D721Med (cell line): Measurements from ENCODE around the gene MARK3.

Experiments used
- DNase-seq: peaks from one replicate; pipeline ENCODE4 v3.0.0; 2011; ENCODE audit warnings: low spot score; ENCODE audit not compliant: insufficient read length
- FAIRE-seq: peaks from 2 replicates; lab custom pipeline; 2011; peaks lifted over from hg19 to GRCh38; lab: Jason Lieb, UNC
- TF ChIP-seq, protein P1 (sequence below): IDR thresholded peaks from 2 replicates; pipeline ENCODE4 v1.5.1; 2012; ENCODE audit warnings: mild to moderate bottlenecking, control low read depth; ENCODE audit not compliant: insufficient read depth; ENCODE audit errors: missing control alignments

MARK3 gene

DNA sequence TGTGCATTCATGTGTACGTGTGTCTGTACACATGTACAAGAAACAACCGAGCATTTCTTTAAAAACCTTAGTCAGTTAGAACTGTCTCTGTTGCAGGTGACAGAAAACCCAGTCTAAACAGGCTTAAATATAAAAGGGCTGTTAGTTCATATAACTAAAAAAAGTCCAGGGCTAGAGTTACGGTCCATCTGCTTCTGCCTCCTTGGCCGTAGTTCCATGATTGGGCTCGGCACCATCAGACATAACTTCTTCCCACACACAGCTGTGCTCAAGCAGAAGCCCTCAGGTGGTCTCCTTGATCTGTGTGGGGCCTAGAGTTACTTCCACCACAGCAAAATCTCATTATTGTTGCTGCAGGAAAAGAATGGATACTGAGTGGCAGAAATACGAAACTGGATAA, 102.9 kb downstream of the MARK3 start:
- DNase-seq (no peak), FAIRE-seq (no peak)
- TF ChIP-seq, protein P1, sequence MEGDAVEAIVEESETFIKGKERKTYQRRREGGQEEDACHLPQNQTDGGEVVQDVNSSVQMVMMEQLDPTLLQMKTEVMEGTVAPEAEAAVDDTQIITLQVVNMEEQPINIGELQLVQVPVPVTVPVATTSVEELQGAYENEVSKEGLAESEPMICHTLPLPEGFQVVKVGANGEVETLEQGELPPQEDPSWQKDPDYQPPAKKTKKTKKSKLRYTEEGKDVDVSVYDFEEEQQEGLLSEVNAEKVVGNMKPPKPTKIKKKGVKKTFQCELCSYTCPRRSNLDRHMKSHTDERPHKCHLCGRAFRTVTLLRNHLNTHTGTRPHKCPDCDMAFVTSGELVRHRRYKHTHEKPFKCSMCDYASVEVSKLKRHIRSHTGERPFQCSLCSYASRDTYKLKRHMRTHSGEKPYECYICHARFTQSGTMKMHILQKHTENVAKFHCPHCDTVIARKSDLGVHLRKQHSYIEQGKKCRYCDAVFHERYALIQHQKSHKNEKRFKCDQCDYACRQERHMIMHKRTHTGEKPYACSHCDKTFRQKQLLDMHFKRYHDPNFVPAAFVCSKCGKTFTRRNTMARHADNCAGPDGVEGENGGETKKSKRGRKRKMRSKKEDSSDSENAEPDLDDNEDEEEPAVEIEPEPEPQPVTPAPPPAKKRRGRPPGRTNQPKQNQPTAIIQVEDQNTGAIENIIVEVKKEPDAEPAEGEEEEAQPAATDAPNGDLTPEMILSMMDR: no peak

DNA sequence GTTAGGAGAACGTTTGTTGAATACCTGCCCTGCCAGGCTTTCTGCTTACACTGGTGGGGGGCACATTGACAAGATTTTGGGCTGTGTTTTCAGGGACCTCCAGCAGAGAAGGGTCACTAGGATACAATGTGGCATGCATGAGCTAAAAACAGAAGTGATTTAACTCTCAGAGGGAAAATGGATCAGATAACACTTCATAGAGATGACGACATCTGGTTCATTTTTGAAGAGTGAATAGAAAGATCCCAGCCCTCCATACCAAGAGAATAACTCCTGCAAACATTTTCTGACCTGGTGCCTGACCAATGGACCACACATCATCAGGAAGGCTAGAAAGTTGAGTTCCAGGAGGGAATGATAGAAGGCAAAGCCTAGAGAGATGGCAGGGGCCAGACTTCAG, 103.7 kb downstream of the MARK3 start:
- TF ChIP-seq, protein P1: no peak
- DNase-seq: no peak
- no peak for FAIRE-seq

DNA sequence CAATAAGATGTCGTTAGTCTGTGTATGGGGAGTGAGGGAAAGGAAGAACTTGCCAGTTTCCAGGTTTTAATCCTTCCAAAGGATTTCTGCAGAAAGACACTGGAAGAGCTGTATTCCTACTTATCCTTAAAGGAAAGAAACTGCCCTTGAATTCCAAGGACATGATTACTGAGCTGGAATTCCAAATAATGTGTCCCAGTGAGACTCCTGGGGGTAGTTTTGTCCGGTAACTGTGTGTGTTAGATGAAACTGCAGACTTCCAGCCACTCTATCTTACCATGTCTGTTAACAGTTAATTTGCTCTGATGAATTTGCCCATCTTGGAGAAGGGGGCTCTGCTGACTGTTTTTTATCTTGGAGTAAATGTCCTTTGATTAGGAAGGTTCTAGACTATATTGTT, 104.4 kb downstream of the MARK3 start:
- TF ChIP-seq, protein P1: no peak

DNA sequence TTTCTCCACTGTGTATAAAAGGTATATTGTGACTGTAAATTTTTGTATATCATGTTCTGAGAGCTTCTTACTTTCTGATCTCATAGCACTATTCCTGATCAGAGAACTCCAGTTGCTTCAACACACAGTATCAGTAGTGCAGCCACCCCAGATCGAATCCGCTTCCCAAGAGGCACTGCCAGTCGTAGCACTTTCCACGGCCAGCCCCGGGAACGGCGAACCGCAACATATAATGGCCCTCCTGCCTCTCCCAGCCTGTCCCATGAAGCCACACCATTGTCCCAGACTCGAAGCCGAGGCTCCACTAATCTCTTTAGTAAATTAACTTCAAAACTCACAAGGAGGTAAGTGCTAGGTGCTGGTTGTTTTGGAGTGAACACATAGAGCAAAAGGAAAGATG, 106.5 kb downstream of the MARK3 start:
- DNase-seq (no peak), FAIRE-seq (no peak)
- TF ChIP-seq, protein P1: no peak

More for the DNA sequence above, 104.4 kb downstream of the MARK3 start:
- DNase-seq: no peak
- FAIRE-seq: no peak

DNA sequence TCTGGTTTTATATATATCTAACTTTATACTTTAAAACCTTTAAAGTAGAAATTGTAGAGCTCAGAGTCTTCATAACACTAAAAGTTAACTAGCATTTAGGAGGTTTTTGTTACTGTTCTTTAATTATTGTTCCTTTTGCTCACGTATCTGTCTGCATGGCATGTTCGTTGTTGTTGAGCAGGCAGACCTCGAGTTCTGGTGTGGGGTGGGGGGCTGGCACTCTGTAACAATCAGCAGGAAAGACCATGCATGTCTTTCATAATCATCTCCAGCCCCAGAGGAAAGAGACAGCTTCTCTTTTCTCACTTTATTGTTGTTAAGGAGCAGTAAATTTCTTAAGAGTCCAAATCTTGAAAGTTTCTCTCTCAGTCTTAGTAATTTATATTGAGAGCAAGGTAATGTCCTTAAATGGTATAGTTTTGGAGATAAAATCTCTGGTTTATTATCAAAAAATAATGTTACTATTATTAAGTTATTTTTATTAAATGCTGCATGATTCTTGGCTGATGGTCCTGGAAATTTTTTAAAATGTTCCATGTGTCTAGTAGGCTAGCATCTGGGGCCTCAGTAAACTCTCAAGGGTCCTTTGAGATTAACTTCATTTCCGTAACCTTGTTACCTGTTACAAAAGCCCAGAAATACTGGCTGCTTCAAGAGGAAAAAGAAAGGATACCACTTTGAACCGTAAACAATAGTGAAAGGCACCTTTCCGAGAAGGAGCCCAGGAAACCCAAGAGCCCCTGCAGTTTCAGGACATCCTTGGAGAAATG, 107.1 kb downstream of the MARK3 start:
- FAIRE-seq (no peak), DNase-seq (no peak)
- TF ChIP-seq, protein P1: no peak

DNA sequence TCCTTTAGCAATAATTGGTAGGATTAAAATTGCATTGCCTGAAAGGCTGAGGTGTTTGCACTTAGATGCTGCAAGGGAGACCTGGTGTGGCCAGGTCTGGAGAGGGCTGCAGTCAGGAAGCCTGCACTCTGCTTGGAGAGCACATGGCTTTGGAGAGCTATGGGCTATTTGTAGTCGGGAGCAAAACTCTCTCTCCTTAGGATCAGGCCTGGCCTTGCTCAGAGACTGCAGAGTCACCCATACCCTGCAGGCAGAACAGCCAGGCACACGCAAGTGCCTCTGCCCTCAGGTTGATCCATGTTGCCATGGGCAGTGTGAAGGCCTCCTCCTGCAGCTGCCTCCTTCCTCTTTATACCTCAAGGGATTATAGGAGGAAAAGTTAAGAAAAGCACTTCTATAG, 110.6 kb downstream of the MARK3 start:
- TF ChIP-seq, protein P1: no peak
- FAIRE-seq (no peak), DNase-seq (no peak)

DNA sequence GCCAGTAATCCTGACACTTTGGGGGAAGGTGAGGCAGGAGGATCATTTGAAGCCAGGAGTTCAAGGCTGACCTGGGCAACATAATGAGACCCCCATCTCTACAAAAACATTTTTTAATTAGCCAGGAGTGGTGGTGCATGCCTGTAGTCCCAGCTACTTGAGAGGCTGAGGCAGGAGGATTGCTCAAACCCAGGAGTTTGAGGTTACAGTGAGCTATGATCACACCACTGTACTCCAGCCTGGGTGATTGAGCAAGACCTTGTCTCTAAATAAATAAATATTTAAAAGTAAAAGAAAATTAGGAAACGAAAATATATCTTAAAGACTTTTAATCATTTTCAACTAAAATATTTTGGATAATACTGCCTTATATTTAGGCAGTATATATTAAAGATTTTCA, 111.6 kb downstream of the MARK3 start:
- FAIRE-seq: no peak
- TF ChIP-seq, protein P1: no peak
- DNase-seq: no peak
